Effector CD8-positive, alpha-beta T cell (primary cell): ENCODE data around the gene NCK2.
A peak's percentile ranks its signal among the peaks of the same experiment; 100 is the strongest.

Experiments used
- DNase-seq: peaks from one replicate; lab custom pipeline; 2025; lab: John Stamatoyannopoulos, UW

Gene NCK2

GRCh38 chr2:105924932-105925331 is 180.2 kb downstream of the NCK2 start:
- no peak for DNase-seq

GRCh38 chr2:105925390-105925789 is 180.7 kb downstream of the NCK2 start:
- DNase-seq, result no peak

GRCh38 chr2:105926960-105927678 is 182.4 kb downstream of the NCK2 start:
- peak; percentile 10 for DNase-seq

- no peak for DNase-seq
Observed at GRCh38 chr2:105928086-105928485, 183.4 kb downstream of the NCK2 start.

GRCh38 chr2:105928563-105928962 is 183.9 kb downstream of the NCK2 start:
- no peak for DNase-seq

GRCh38 chr2:105929516-105929915 is 184.8 kb downstream of the NCK2 start:
- no peak for DNase-seq

GRCh38 chr2:105932582-105932981 is 187.9 kb downstream of the NCK2 start:
- DNase-seq, result no peak

GRCh38 chr2:105933906-105934305 is 189.2 kb downstream of the NCK2 start:
- no peak for DNase-seq

GRCh38 chr2:105934467-105934866 is 189.8 kb downstream of the NCK2 start:
- DNase-seq, result no peak

GRCh38 chr2:105935063-105935462 is 190.4 kb downstream of the NCK2 start:
- no peak for DNase-seq

- no peak for DNase-seq
Observed at GRCh38 chr2:105936954-105937353, 192.2 kb downstream of the NCK2 start.

- no peak for DNase-seq
Observed at GRCh38 chr2:105937498-105938097, 192.9 kb downstream of the NCK2 start.
